ENCODE results near the gene DCP1A. TPM values are rescaled to one million over a fixed set of nuclear protein-coding genes. Genes with fewer than 3 reads are reported as not detected.

DCP1A gene

DNA sequence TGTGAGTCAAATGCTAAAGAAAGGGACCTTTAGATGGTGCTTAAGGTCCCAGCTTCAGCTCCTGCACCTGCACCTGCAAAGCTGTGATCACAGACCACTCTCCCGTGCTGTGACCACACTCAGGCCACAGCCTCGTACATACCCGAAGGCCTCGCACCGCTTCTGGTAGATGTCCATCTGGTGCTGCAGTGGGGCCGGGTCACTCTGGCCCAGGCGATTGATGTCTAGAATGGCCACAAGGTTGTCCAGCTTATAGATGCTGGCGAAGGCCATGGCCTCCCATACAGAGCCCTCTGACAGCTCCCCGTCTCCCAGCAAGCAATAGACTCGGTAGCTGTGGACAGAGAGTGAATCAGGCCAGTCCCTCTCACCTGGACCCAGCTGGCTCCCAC is 112.5 kb downstream of the DCP1A start:
- no peak overlapping the region for H3K9ac ChIP-seq (ENCODE audit: low read length)
- 97% methylated on average over 10 of the region's 10 CpGs for WGBS
- no peak overlapping the region for H3K23ac ChIP-seq (ENCODE audit: low read length in 2 of 2)

DNA sequence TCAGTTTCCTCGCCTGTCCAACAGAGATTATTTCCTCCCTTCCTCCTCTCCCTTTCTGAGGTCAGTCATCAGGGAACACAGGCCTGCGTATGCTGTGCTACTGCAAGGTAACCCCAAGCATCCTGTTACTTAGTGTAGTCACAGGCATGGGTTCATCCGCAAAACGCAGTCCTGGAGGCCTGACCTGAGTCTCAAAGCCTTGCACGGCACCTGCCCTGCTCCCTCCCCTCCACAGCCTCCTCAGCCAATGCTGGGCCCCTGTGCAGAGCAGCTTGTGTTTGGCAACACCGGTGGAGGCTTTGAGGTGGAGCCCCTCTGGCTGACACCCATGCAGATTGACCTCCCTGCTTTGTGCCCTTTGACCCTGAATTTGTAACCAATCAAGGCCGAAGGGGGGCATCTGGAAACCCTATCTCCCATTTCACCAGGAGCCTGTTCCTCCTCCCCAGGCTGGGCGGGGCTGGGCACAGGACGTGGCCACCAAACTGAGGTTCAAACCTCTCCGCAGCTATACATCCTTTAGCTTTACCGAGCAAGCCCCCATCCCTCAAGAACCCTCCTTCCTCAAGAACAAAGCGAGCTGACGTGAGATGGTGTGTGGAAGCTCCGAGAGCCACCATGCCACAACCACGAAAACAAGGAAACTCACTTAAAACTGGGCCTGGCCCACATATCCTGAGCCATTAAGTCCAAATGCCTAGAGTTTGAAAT is 113.1 kb downstream of the DCP1A start:
- no peak overlapping the region for H2BK120ac ChIP-seq (ENCODE audit: low read depth, low read length)
- peak overlapping the region; percentile 2 for H4K91ac ChIP-seq (ENCODE audit: low read length)
- H3K79me1 ChIP-seq (replicated peaks; ENCODE audit: low read length, poor library complexity, severe bottlenecking): peaks cover 45% of the 10 kb centered on the region
- DNase-seq: no peak
- 92% methylated on average over 15 of the region's 15 CpGs for WGBS
- H3K18ac ChIP-seq (ENCODE audit: low read depth in 1 of 2, low read length in 2 of 2): peak overlapping the region in 1 of 2 experiments; percentile 48
- H3K27ac ChIP-seq (ENCODE audit: low read length, poor library complexity, severe bottlenecking): peak overlapping the region; percentile 18
- H3K4me2 ChIP-seq (ENCODE audit: low read length, poor library complexity, severe bottlenecking): no peak overlapping the region
- H3K14ac ChIP-seq (ENCODE audit: low read length in 2 of 2): no peak overlapping the region
- H2BK12ac ChIP-seq (ENCODE audit: low read length in 2 of 2): peak overlapping the region in 1 of 2 experiments; percentile 22
- H2AFZ ChIP-seq (ENCODE audit: low read depth, low read length): no peak overlapping the region
- peak overlapping the region; percentile 48 for H3K9ac ChIP-seq (ENCODE audit: low read length)
- H3K4me1 ChIP-seq (ENCODE audit: control insufficient read depth, insufficient read depth, low read depth, low read length): peaks cover 50% of the 10 kb centered on the region
- H3K27me3 ChIP-seq (ENCODE audit: control insufficient read depth in 1 of 2, insufficient read depth in 1 of 2, low read length in 2 of 2): no peaks in the 10 kb centered on the region
- H3K36me3 ChIP-seq (ENCODE audit: control insufficient read depth in 1 of 2, insufficient read depth in 2 of 2, low read depth in 1 of 2, low read length in 2 of 2): peaks cover 79 to 91% of the 10 kb centered on the region in 2 experiments
- H2AK5ac ChIP-seq (ENCODE audit: low read length, severe bottlenecking): peak overlapping the region; percentile 33
- H2BK5ac ChIP-seq (ENCODE audit: low read depth, low read length, poor library complexity, severe bottlenecking): no peak overlapping the region
- H3K9me3 ChIP-seq (ENCODE audit: control insufficient read depth, low read length): no peaks in the 10 kb centered on the region
- H3K4ac ChIP-seq (ENCODE audit: low read depth in 1 of 2, low read length in 2 of 2): no peak overlapping the region
- H3K4me3 ChIP-seq (ENCODE audit: insufficient read depth in 1 of 2, low read depth in 1 of 2, low read length in 2 of 2): no peak overlapping the region
- peak overlapping the region; percentile 45 for H4K8ac ChIP-seq (ENCODE audit: low read length)
- no peak overlapping the region for H2BK15ac ChIP-seq (ENCODE audit: low read depth, poor library complexity, severe bottlenecking)
- H3K23ac ChIP-seq (ENCODE audit: low read length in 2 of 2): no peak overlapping the region

More for the DNA sequence above, 112.5 kb downstream of the DCP1A start:
- H3K4me2 ChIP-seq (ENCODE audit: low read length, poor library complexity, severe bottlenecking): no peak overlapping the region
- H2AK5ac ChIP-seq (ENCODE audit: low read length, severe bottlenecking): peak overlapping the region; percentile 3
- peak overlapping the region in 1 of 2 experiments; percentile 18 for H3K18ac ChIP-seq (ENCODE audit: low read depth in 1 of 2, low read length in 2 of 2)
- H4K91ac ChIP-seq (ENCODE audit: low read length): no peak overlapping the region
- no peaks in the 10 kb centered on the region for H3K9me3 ChIP-seq (ENCODE audit: control insufficient read depth, low read length)
- no peaks in the 10 kb centered on the region for H3K27me3 ChIP-seq (ENCODE audit: control insufficient read depth in 1 of 2, insufficient read depth in 1 of 2, low read length in 2 of 2)
- DNase-seq: no peak
- H2AFZ ChIP-seq (ENCODE audit: low read depth, low read length): no peak overlapping the region
- H3K27ac ChIP-seq (ENCODE audit: low read length, poor library complexity, severe bottlenecking): no peak overlapping the region
- H3K36me3 ChIP-seq (ENCODE audit: control insufficient read depth in 1 of 2, insufficient read depth in 2 of 2, low read depth in 1 of 2, low read length in 2 of 2): peaks cover 79 to 91% of the 10 kb centered on the region in 2 experiments
- H3K14ac ChIP-seq (ENCODE audit: low read length in 2 of 2): no peak overlapping the region
- no peak overlapping the region for H2BK5ac ChIP-seq (ENCODE audit: low read depth, low read length, poor library complexity, severe bottlenecking)
- H3K4ac ChIP-seq (ENCODE audit: low read depth in 1 of 2, low read length in 2 of 2): no peak overlapping the region
- H2BK15ac ChIP-seq (ENCODE audit: low read depth, poor library complexity, severe bottlenecking): no peak overlapping the region
- peaks cover 54% of the 10 kb centered on the region for H3K4me1 ChIP-seq (ENCODE audit: control insufficient read depth, insufficient read depth, low read depth, low read length)
- H2BK12ac ChIP-seq (ENCODE audit: low read length in 2 of 2): peak overlapping the region in 1 of 2 experiments; percentile 45
- peaks cover 40% of the 10 kb centered on the region for H3K79me1 ChIP-seq (replicated peaks; ENCODE audit: low read length, poor library complexity, severe bottlenecking)
- no peak overlapping the region for H2BK120ac ChIP-seq (ENCODE audit: low read depth, low read length)
- no peak overlapping the region for H3K4me3 ChIP-seq (ENCODE audit: insufficient read depth in 1 of 2, low read depth in 1 of 2, low read length in 2 of 2)
- no peak overlapping the region for H4K8ac ChIP-seq (ENCODE audit: low read length)

Small RNA genes within 50 kb of the gene (small RNA-seq; reads per million reads assigned to genes)
- gene RF00019 (ENCODE audit: low read depth): not detected
- gene RF00212 (ENCODE audit: low read depth): not detected
- not detected for gene RF00568 (ENCODE audit: low read depth)
